ENCODE measurements around the gene CLDN5. TPM values are rescaled to one million over a fixed set of nuclear protein-coding genes. Genes with fewer than 3 reads are reported as not detected.

The CLDN5 gene
- total RNA-seq, 1 donor from 2014 or later, result 10.4 TPM

DNA sequence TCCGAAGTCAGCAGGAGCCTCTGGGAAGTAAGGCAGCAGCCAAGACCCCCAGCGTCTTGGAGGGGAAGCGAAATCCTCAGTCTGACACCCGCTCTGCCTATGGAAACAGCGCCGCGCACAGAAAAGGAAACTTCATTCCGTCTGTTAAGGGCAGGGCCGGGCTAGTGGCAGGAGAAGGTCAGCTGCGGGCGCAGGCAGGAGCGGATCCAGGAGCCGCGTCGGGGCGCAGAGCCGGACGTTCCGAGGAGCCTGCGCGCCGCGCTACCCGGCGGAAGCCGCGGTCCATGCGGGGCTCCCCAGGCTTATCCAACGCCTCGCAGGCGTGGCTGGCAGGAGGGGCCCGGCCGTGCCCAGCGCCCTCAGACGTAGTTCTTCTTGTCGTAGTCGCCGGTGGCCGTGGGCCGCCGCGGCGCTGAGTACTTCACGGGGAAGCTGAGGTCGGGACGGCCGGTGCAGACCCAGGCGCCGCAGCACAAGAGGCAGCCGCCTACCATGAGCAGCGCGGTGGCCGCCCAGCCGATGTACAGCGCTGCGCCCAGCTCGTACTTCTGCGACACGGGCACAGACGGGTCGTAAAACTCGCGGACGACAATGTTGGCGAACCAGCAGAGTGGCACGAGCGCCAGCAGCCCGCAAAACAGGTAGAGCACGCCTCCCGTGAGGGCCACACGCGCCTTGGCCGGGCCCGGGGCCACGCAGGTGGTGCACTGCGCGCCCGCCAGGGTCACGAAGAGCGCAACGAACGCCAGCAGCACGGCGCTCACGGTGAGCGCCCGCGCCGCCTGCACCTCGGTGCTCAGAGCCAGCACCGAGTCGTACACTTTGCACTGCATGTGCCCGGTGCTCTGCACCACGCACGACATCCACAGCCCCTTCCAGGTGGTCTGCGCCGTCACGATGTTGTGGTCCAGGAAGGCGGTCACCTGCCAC, 705 bp downstream of the CLDN5 start:
- peak; percentile 43 for DNase-seq (ENCODE audit: low spot score)
- ATAC-seq, result peak; percentile 46

DNA sequence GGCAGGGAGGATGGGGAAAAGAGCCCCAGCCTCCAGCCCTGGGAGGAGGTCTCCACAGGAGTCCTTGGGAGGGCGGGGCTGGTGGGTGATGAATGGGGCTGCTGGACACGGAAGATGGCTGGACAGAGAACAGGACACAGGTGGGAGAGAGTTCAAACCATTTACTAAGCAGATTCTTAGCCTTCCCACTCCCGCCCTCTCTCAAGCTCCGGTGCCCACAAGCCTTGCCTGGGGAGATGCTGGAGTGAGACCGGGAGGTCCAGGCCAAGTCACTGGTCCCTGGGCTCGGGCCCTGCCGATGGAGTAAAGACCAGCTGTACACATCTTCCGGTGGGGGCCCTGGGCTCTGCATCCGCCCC, 1.4 kb downstream of the CLDN5 start:
- DNase-seq (ENCODE audit: low spot score) (no peak), ATAC-seq (no peak)

GRCh38 chr22:19522190-19522880, 1.9 kb downstream of the CLDN5 start:
- no peak for ATAC-seq
- no peak for DNase-seq (ENCODE audit: low spot score)

DNA sequence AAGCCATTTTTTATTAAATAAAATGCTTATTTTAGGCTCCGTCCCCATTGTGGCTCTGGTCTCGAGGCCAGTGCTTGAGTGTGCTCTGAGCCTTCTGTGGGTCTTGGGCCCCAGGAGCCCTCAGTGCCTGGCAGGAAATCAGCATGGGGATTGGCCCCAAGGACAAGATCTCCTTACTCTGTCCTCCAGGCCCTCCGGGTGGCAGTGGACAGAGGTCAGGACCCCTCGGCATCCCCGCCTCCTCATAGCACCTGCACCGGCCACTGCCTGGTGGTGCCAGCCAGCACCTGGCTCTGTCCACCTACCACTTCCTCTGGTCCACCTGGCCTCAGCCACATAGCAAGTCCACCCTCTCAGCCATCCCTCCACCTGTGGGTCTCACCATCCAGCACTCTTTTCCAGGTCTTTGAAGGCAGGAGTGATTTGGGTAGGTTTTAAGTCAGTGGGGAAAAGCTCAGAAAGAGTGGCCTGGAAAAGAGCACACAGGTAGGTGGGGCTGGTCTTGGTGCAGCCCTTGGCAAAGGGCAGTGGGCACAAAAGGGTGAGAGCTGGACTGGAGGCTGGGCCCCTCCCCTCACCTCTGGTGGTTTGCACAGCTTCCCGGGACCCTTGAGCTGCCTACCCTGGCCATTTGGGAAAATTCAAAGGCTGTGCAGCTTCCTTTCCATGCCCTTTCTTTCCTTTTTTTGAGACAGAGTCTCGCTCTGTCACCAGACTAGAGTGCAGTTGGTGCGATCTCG, 3.5 kb downstream of the CLDN5 start:
- peak; percentile 38 for DNase-seq (ENCODE audit: low spot score)
- ATAC-seq, result no peak

DNA sequence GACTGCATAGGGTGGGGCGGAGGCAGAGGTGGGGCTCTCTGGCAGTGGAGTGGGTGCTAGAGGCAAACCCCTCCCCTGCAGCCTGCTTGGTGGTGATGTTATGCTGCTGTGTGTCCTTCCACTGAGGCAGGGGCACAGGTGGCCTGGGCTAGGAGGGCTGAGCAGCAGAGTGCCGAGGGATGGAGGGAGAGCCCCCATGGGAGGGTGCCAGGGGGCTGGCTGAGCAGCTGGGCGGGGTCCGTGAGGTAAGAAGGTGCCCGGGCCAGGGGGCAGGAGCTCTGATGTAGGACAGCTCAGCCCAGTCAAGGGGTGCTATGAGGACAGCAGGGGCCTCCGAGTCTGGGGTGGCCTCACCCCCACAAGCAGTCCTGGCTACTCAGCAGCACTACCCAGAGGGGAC, 4.2 kb downstream of the CLDN5 start:
- ATAC-seq (no peak), DNase-seq (ENCODE audit: low spot score) (peak; percentile 39)

DNA sequence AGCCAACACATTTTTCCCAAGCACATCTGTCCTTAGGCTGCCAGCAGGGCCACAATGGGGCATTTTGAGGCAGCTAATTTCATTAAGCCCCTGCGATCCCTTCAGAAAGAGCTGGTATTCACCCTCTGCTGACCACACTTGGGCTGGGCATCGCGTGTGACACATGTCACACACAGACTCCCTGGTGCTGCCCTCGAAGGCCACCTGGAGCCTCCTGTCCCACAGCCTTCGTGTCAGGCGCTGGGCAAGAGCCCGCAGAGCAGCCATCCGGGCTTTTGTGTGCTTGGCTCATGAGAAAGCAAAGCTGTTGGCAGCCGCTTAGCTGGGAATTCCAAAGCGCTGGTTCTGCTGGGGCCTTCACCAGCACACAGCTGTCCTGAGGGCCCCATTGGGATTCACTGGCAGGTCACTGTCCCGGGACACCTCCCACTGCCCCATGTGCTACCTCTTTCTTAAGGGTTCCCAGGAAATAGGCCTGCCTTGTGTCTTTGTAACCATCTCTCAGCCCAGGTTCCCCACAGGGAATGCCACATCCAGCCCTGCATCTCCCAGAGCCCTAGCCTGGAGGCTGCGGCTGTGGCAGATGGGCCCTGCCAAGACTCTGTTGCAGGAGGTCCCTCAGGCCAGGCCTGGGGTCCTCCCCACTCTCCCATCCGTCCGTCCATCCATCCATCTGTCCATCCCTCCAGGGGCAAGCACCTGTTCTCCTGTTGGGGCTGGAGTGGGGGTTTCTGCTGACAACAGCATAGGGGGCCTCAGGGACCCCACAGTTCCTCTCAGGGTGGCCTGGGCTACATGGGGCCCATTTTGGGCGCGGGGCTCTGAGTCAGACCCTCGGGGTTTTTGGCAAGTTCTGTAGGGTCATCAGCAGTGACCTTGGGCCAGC, 4.9 kb downstream of the CLDN5 start:
- DNase-seq (ENCODE audit: low spot score) (peak; percentile 40), ATAC-seq (no peak)

DNA sequence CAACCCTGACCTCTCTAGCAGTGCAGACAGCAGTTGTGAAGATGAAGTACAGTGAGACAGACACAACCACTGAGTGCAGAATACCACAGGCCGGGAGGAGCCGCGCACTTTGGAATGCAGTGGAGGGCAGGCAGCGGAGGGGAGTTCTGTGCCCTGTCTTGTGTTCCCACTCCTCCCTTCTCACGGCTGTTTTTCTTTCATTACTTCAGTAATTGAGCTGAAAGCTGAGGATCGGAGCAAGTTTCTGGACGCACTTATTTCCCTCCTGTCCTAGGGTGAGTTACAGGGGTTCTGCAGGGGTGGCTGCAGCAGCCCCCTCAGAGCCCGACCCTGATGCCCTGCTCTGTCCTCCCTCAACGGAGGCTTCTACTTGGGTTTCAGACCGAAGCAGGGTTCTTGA, 5.6 kb downstream of the CLDN5 start:
- no peak for DNase-seq (ENCODE audit: low spot score)
- ATAC-seq, result no peak

DNA sequence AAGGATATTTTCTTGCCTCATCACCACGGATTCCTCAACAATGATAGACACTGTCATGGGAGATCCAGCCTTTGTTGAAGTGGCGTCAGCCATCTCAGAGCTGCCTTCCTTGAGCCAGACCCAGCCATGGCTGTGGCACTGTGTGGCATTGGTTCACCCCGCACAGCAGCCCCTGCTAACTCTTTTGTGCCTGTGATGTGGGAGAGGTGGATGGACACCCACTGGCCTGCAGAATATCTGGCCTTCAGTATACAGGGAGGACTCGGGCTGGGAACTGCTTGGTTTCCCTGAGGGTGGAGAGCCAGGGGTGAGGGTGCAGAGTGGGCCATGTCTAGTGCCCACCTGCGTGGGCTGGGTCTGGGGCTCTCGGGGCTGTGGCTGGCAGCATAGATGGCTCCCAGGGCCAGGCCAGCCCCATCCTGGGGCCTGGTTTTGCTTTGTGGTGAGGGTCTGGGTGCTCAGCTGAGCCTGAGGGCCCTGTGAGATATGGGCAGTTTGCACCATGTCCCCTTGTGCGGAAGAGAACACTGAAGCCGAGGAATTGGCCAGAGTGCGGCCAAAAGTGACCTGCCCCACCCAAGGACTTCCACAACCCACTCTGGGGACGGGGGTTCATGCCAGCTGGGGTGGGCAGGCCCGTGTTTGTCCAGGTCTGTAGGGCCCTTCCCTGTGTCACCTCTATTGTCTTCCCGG, 6.1 kb downstream of the CLDN5 start:
- DNase-seq (ENCODE audit: low spot score) (peak; percentile 35), ATAC-seq (no peak)

GRCh38 chr22:19517171-19517500, 7.1 kb downstream of the CLDN5 start:
- DNase-seq (ENCODE audit: low spot score) (no peak), ATAC-seq (no peak)

DNA sequence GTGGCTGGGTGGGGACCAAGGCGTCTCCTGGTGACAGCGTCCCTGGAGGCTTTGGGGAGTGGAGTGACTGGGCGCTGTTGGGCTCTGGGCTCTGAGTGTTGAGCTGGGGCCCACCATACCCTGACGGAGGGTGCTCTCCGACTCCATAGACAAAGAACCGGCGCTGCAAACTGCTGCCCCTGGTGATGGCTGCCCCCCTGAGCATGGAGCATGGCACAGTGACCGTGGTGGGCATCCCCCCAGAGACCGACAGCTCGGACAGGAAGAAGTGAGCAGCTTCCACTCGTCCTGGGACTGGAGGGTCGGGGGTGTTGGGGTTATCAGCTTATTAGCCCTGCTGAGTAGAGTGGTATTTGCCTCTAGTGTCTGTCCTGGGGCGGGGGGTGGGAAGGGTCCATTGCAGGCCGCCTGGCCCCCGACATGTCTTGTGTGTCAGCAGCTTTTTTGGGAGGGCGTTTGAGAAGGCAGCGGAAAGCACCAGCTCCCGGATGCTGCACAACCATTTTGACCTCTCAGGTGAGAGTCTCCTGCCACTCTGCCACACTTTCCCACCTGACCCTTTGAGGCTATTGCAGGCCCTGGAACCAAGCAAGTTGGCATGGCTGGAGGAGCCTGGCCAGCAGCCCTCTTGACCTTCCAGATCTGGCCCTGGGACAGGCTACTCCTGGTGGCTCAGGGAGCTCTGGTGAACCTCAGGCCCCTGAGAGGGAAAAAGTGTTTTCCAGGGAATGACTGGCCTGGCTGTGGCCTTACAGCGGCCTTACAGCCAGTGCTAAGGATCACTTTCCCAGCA, 7.6 kb downstream of the CLDN5 start:
- ATAC-seq, result no peak
- DNase-seq (ENCODE audit: low spot score), result peak; percentile 31

- ATAC-seq (no peak), DNase-seq (ENCODE audit: low spot score) (peak; percentile 39)
Observed at GRCh38 chr22:19515654-19516377, 8.4 kb downstream of the CLDN5 start.

DNA sequence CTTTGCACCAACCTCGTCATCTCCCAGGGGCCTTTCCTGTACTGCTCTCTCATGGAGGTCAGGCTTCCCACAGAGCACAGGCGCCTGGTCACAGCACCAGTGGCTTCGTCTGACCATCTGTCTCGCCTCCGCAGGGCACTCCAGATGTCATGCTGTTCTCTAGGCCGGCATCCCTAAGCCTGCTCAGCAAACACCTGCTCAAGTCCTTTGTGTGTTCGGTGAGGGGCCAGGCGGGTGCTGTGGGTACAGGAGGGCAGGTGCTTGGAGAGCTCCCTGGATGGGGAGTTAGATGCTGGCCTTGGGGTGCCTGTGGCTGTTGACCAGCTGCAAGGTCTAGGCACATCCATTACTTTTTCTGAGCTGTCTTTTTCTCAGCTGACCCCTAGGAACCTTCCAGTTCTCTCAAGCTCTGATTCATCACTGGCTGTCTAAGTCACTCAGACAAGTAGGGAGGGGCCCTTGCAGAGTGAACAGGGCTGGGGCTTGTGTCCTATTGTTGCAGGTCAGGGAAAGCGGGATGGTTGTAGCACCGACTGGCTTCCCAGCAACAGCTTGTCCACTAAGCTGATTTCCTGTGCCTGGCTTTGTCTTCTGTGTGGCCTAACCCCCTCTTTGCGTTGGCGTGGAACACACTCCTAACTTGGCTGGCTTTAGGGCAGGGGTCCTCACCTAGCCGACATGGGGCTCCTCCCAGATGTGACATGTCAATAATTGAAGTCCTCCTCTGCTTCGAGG, 9.2 kb downstream of the CLDN5 start:
- peak; percentile 37 for DNase-seq (ENCODE audit: low spot score)
- ATAC-seq, result no peak

DNA sequence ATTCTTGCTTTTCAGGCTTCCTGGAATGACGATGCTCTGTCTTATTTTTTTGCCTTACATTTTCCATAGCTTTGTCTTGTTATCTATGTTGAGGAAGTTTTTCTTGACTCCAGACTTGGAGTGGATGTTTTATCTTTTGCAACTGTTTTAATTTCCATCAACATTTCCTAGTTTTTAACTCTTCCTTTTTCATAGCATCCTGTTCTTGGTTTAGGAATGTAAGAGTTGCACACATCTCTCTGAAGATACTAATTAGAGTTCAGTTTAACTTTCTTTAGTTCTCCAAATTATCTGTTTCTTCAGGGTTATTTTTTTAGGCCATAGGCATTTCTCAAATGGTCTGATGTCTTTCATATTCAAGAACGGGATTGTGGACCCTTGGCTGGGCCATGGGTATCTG, 10.4 kb downstream of the CLDN5 start:
- DNase-seq (ENCODE audit: low spot score) (no peak), ATAC-seq (no peak)

DNA sequence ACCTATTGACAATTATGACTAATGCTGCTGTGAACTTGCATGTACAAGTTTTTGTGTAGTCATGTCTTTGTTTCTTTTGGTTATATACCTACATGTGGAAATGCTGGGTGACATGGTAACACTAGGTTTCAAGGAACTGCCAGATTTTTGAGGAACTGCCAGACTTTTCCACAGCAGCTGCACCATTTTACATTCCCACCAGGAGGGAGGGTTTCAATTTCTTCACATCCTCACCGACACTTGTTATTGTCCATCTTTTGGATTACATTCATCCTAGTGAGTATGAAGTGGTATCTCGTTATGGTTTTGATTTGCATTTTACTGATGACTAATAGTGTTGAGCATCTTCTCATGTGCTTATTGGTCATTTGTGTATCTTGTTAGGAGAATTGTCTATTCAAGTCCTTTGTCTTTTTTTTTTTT, 13.3 kb downstream of the CLDN5 start:
- ATAC-seq, result no peak
- no peak for DNase-seq (ENCODE audit: low spot score)

DNA sequence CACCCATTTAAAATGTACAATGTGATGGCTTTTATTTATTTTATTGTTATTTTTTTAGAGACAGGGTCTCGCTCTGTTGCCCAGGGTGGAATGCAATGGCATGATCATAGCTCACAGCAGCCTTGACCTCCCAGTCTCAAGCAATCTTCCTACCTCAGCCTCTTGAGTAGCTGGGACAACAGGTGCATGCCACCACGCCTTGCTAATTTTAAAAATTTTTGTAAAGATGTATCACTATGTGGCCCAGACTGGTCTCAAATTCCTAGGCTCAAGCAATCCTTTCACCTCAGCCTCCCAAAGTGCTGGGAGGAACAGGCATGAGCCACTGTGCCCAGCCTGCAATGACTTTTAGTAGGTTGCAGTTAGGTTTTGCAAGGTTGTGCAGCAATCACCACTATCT, 14.3 kb downstream of the CLDN5 start:
- no peak for DNase-seq (ENCODE audit: low spot score)

DNA sequence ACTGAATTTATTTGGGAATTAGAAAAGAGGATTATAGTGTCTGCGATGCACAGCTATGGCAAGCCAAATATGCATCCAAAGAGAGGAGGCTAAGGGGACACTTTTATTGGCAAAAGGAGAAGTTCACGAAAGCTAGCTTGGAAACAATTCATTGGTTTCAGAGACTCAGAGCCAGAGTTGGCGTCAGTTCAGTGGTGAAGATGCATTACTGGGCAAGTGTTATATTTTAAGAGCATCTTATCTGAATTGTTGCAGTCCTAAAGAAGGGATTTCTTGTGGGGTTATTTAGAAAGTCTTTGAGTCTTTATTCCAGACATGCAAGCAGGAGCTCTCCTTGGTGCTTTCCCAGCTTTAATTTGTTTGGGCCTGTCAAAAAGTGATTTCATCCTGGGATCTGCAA, 15.0 kb downstream of the CLDN5 start:
- DNase-seq (ENCODE audit: low spot score) (no peak), ATAC-seq (no peak)

More for the DNA sequence above, 14.3 kb downstream of the CLDN5 start:
- ATAC-seq, result no peak

GRCh38 chr22:19508024-19508776, 16.0 kb downstream of the CLDN5 start:
- DNase-seq (ENCODE audit: low spot score) (no peak), ATAC-seq (no peak)

All from left lobe of liver (tissue), 2 donors.